HepG2 (cell line): ENCODE results near the gene PRR36.

Experiments
- PAF1 ChIP-seq: IDR thresholded peaks from 2 replicates; pipeline ENCODE4 v1.6.1; 2016; ENCODE audit warnings: missing genetic modification reagents, missing compliant biosample characterization
- PCBP2 ChIP-seq: fragments of 200-400 bp; formaldehyde crosslinking; optimal IDR thresholded peaks from 2 replicates; pipeline ENCODE3; 2018; ENCODE audit warnings: low read length, low read depth; ENCODE audit not compliant: poor library complexity, severe bottlenecking
- SP1 ChIP-seq, 2 experiments: fragments of 450-650 bp in 1 of 2; sonication (generic) in 1 of 2; formaldehyde crosslinking in 1 of 2; IDR thresholded peaks; 2 replicates each; pipeline versions ENCODE4 v1.4.0 to v1.6.1; 2016 to 2020; ENCODE audit warnings: missing genetic modification reagents in 1 of 2
- TFE3 ChIP-seq: IDR thresholded peaks from 2 replicates; pipeline ENCODE4 v1.6.1; 2016
- ZFP82 ChIP-seq: sonication (generic); formaldehyde crosslinking; IDR thresholded peaks from 2 replicates; pipeline ENCODE4 v1.5.1; 2020; ENCODE audit warnings: mild to moderate bottlenecking, missing genetic modification reagents, borderline replicate concordance
- ZNF121 ChIP-seq: sonication (generic); formaldehyde crosslinking; IDR thresholded peaks from 2 replicates; pipeline ENCODE4 v1.5.0; 2020; ENCODE audit warnings: mild to moderate bottlenecking, missing genetic modification reagents
- TF ChIP-seq, protein P1 (sequence below): sonication (generic); formaldehyde crosslinking; IDR thresholded peaks from 2 replicates; pipeline ENCODE4 v1.5.0; 2020; ENCODE audit warnings: mild to moderate bottlenecking, missing genetic modification reagents, moderate library complexity

DNA sequence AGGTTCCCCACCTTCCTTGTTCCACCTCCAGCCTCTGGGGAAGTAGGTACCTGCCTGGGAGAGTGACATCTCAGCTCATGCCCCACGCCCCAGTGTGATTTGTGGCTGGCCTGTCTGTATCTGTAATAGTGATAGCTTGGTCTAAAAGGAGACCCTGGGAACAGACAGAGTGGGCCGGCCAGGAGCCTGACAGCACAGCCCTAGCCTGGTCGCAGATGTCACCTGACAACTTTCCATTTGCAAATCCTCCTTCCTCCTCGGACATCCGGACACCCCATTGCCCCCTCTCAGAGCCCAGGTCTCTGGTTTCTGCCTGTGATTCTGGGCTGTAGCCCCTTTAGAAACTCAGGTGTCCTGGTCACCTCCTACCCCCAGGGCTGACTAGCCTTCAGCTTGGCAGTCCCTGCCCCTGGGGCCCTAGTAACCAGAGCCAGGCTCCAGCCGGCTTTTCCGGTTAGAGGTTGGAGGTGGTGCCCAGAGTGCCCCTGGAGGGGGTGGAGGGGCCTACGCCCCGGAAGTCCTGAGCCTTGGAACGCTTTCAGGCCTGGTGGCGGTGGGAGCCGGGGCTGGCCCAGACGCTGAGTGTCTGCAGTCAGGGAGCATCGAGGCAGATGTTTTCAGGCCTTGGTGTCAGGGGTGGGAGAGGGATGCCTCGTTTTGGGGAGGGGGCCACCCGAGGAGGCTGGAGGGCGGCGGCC lies 20.6 kb upstream of the PRR36 start:
- TF ChIP-seq PAF1 (CRISPR knock-in tag) (no peak), TFE3 (CRISPR knock-in tag) (no peak), SP1 (IDR thresholded peaks at IDR 0.05) (no peak), SP1 (CRISPR knock-in tag; IDR thresholded peaks at IDR 0.05) (no peak), ZFP82 (CRISPR knock-in tag) (no peak), ZNF121 (CRISPR knock-in tag) (no peak), PCBP2 (no peak)
- TF ChIP-seq, protein P1, sequence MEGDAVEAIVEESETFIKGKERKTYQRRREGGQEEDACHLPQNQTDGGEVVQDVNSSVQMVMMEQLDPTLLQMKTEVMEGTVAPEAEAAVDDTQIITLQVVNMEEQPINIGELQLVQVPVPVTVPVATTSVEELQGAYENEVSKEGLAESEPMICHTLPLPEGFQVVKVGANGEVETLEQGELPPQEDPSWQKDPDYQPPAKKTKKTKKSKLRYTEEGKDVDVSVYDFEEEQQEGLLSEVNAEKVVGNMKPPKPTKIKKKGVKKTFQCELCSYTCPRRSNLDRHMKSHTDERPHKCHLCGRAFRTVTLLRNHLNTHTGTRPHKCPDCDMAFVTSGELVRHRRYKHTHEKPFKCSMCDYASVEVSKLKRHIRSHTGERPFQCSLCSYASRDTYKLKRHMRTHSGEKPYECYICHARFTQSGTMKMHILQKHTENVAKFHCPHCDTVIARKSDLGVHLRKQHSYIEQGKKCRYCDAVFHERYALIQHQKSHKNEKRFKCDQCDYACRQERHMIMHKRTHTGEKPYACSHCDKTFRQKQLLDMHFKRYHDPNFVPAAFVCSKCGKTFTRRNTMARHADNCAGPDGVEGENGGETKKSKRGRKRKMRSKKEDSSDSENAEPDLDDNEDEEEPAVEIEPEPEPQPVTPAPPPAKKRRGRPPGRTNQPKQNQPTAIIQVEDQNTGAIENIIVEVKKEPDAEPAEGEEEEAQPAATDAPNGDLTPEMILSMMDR (CRISPR knock-in tag): no peak
